GM12873 (cell line): ENCODE results near the gene MEF2A.

ENCODE experiments used
- TF ChIP-seq, protein P1 (sequence below): IDR thresholded peaks from 2 replicates; pipeline ENCODE4 v1.5.1; 2012; ENCODE audit warnings: low read depth, mild to moderate bottlenecking, moderate library complexity, low read length, control low read depth; ENCODE audit not compliant: insufficient read depth; ENCODE audit errors: missing control alignments

The MEF2A gene

GRCh38 chr15:99538261-99538660 lies 27.5 kb upstream of the MEF2A start:
- TF ChIP-seq, protein P1, sequence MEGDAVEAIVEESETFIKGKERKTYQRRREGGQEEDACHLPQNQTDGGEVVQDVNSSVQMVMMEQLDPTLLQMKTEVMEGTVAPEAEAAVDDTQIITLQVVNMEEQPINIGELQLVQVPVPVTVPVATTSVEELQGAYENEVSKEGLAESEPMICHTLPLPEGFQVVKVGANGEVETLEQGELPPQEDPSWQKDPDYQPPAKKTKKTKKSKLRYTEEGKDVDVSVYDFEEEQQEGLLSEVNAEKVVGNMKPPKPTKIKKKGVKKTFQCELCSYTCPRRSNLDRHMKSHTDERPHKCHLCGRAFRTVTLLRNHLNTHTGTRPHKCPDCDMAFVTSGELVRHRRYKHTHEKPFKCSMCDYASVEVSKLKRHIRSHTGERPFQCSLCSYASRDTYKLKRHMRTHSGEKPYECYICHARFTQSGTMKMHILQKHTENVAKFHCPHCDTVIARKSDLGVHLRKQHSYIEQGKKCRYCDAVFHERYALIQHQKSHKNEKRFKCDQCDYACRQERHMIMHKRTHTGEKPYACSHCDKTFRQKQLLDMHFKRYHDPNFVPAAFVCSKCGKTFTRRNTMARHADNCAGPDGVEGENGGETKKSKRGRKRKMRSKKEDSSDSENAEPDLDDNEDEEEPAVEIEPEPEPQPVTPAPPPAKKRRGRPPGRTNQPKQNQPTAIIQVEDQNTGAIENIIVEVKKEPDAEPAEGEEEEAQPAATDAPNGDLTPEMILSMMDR, result no peak

- TF ChIP-seq, protein P1, result no peak
Measured at GRCh38 chr15:99542828-99543227, 23.0 kb upstream of the MEF2A start.

GRCh38 chr15:99545605-99546004 lies 20.2 kb upstream of the MEF2A start:
- TF ChIP-seq, protein P1, result no peak

- TF ChIP-seq, protein P1, result no peak
Measured at GRCh38 chr15:99546441-99547100, 19.2 kb upstream of the MEF2A start.

DNA sequence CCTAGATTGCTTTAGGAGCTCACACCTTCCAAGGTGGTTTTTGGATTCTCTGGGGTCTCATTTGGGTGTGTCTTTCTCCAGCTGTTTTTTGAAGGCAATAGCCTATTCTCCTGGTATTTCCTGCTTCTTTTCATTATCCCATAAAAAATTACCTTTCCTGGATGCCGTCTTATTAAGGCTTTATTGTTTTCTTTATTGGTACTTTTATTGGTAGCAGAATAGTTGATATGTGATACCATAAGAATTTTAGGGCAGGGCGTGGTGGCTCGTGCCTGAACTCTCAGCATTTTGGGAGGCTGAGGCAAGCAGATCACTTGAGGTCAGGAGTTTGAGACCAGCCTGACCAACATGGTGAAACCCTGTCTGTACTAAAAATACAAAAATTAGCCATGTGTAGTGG lies 18.3 kb upstream of the MEF2A start:
- TF ChIP-seq, protein P1, result no peak

GRCh38 chr15:99550077-99550476 lies 15.7 kb upstream of the MEF2A start:
- TF ChIP-seq, protein P1, result no peak

- TF ChIP-seq, protein P1, result no peak
Measured at GRCh38 chr15:99552111-99552510, 13.7 kb upstream of the MEF2A start.
